OCI-LY1 (cell line): ENCODE measurements around the gene CYTH3.

Experiments used
- H2AFZ ChIP-seq: fragments of 200-600 bp; sonication (generic), shearing (Covaris generic); 2 replicates; pipeline ENCODE4 v1.6.0; 2014; ENCODE audit warnings: antibody characterized with exemption, mild to moderate bottlenecking, low read length
- H3F3A ChIP-seq: fragments of 200-600 bp; sonication (generic), shearing (Covaris generic); 2 replicates; pipeline ENCODE4 v1.6.0; 2014; ENCODE audit warnings: mild to moderate bottlenecking, antibody characterized with exemption, low read length, moderate library complexity; ENCODE audit not compliant: insufficient read depth
- H3K27ac ChIP-seq: fragments of 200-600 bp; sonication (generic); 2 replicates; pipeline ENCODE4 v1.5.1; 2014; ENCODE audit warnings: low read length, mixed run types, mild to moderate bottlenecking, low read depth; ENCODE audit not compliant: poor library complexity, severe bottlenecking
- H3K27me3 ChIP-seq: fragments of 200-600 bp; sonication (generic); 2 replicates; pipeline ENCODE4 v1.6.0; 2014; ENCODE audit warnings: antibody characterized with exemption, mild to moderate bottlenecking, low read length, moderate library complexity; ENCODE audit not compliant: insufficient read depth
- H3K36me3 ChIP-seq: fragments of 200-600 bp; sonication (generic); 2 replicates; pipeline ENCODE4 v1.6.1; 2014; ENCODE audit warnings: mild to moderate bottlenecking, antibody characterized with exemption, low read length, moderate library complexity, mixed read lengths; ENCODE audit not compliant: insufficient read depth
- H3K4me1 ChIP-seq: fragments of 200-600 bp; sonication (generic); 2 replicates; pipeline ENCODE4 v1.5.1; 2014; ENCODE audit warnings: mild to moderate bottlenecking, low read length, moderate library complexity; ENCODE audit not compliant: insufficient read depth, severe bottlenecking
- H3K4me2 ChIP-seq: fragments of 200-600 bp; sonication (generic), shearing (Covaris generic); 2 replicates; pipeline ENCODE4 v1.6.1; 2014; ENCODE audit warnings: low read length
- H3K4me3 ChIP-seq: fragments of 200-600 bp; sonication (generic); 2 replicates; pipeline ENCODE4 v1.5.1; 2014; ENCODE audit warnings: low read length, low read depth, mild to moderate bottlenecking, mixed read lengths; ENCODE audit not compliant: poor library complexity, severe bottlenecking
- H3K79me2 ChIP-seq: fragments of 200-600 bp; shearing (Covaris generic); 2 replicates; pipeline ENCODE4 v1.6.1; 2016; ENCODE audit warnings: mixed run types, low read length, mixed read lengths; ENCODE audit not compliant: insufficient read depth
- H3K9ac ChIP-seq: fragments of 200-600 bp; sonication (generic), shearing (Covaris generic); 2 replicates; pipeline ENCODE4 v1.6.1; 2014; ENCODE audit warnings: mild to moderate bottlenecking, low read length, mixed read lengths
- H3K9me2 ChIP-seq: fragments of 200-600 bp; sonication (generic), shearing (Covaris generic); 2 replicates; pipeline ENCODE4 v1.6.1; 2014; ENCODE audit warnings: low read depth, mild to moderate bottlenecking, low read length, mixed read lengths
- H3K9me3 ChIP-seq: fragments of 200-600 bp; shearing (Covaris generic); 2 replicates; pipeline ENCODE4 v1.6.1; 2014; ENCODE audit warnings: low read length, mixed read lengths
- H4K20me1 ChIP-seq: fragments of 200-600 bp; sonication (generic), shearing (Covaris generic); 2 replicates; pipeline ENCODE4 v1.6.0; 2016; ENCODE audit warnings: mild to moderate bottlenecking, low read length; ENCODE audit not compliant: insufficient read depth
- EZH2 ChIP-seq: fragments of 200-600 bp; sonication (generic), shearing (Covaris generic); IDR thresholded peaks from 2 replicates; pipeline ENCODE4 v1.8.0; 2017; ENCODE audit warnings: borderline replicate concordance, mixed run types, mild to moderate bottlenecking, antibody characterized with exemption, low read length, moderate library complexity, mixed read lengths
- TF ChIP-seq, protein P1 (sequence below): fragments of 200-600 bp; sonication (generic), shearing (Covaris generic); IDR thresholded peaks from 2 replicates; pipeline ENCODE4 v1.5.1; 2017; ENCODE audit warnings: mild to moderate bottlenecking, antibody characterized with exemption, low read length, moderate library complexity, mixed read lengths

CYTH3 gene

DNA sequence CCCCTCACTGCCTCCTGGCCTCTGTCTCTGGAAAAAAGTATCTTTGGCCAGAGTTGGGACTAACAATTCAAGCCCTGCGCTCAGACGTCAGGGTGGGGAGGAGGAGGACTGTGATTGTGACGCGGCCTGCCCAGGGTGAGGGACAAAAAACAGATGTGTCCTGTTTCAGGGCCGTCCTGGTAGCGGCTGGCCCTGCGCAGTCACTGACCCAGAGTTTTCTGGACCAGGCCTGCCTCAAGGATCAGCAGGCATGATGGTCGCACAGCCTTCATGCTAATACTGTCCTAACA, 110.1 kb downstream of the CYTH3 start:
- H3K36me3 ChIP-seq: peaks cover 18% of the 10 kb centered on the region
- H4K20me1 ChIP-seq: no peaks in the 10 kb centered on the region
- TF ChIP-seq, protein P1, sequence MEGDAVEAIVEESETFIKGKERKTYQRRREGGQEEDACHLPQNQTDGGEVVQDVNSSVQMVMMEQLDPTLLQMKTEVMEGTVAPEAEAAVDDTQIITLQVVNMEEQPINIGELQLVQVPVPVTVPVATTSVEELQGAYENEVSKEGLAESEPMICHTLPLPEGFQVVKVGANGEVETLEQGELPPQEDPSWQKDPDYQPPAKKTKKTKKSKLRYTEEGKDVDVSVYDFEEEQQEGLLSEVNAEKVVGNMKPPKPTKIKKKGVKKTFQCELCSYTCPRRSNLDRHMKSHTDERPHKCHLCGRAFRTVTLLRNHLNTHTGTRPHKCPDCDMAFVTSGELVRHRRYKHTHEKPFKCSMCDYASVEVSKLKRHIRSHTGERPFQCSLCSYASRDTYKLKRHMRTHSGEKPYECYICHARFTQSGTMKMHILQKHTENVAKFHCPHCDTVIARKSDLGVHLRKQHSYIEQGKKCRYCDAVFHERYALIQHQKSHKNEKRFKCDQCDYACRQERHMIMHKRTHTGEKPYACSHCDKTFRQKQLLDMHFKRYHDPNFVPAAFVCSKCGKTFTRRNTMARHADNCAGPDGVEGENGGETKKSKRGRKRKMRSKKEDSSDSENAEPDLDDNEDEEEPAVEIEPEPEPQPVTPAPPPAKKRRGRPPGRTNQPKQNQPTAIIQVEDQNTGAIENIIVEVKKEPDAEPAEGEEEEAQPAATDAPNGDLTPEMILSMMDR: no peak
- no peak for TF ChIP-seq EZH2
- no peaks in the 10 kb centered on the region for H3K9me2 ChIP-seq
- no peak overlapping the region for H3K4me3 ChIP-seq
- H3K27me3 ChIP-seq: no peaks in the 10 kb centered on the region
- H3K27ac ChIP-seq: no peak overlapping the region
- H3K9ac ChIP-seq: no peak overlapping the region
- no peaks in the 10 kb centered on the region for H3F3A ChIP-seq
- no peaks in the 10 kb centered on the region for H3K4me1 ChIP-seq
- H3K9me3 ChIP-seq: no peaks in the 10 kb centered on the region
- no peak overlapping the region for H2AFZ ChIP-seq
- H3K79me2 ChIP-seq: no peaks in the 10 kb centered on the region
- H3K4me2 ChIP-seq: no peak overlapping the region

DNA sequence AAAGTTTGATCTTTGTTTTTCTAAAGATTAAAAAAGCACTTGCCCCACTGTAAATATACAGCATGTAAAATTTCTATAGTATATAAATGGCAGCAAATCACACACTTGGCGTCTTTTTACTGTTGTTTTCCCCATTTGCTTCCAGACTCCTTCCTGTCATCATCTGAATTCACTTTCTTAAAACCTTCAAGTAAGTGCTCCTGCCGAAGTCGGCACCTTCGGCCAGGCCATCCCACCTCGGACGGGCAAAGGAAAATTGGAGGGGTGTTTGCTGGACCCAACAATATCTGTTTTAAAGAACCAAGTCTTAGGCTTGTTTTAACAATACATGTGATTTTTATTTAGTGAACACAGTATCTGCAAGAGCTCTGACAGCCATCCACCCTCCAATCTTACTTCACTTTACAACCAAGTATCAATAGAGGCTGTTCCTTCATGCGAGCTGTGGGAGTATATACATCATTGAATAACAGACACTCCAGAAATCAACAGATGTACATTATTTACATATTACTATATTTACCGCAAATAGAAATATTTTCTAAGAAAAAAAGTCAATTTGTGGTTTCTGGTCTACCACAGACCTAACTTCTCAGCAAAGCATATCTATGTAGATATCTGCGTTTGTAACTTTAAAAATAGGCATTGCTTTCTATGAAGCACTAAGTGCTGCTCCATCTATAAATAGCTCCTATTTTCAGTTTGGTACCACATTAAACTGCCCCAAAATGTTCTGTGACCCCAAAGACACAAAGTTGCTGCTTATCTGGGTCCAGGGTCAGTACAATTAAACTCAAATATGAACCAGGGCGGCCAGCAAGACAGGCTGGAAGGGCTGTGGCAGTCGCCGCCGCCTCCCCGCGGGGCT, 110.7 kb downstream of the CYTH3 start:
- Histone ChIP-seq H3K27ac (no peak overlapping the region), H3F3A (no peaks in the 10 kb centered on the region), H3K79me2 (no peaks in the 10 kb centered on the region), H3K4me2 (no peak overlapping the region), H3K9ac (no peak overlapping the region), H2AFZ (no peak overlapping the region), H3K36me3 (peaks cover 23% of the 10 kb centered on the region), H3K27me3 (no peaks in the 10 kb centered on the region), H3K9me3 (no peaks in the 10 kb centered on the region), H3K9me2 (no peaks in the 10 kb centered on the region), H4K20me1 (no peaks in the 10 kb centered on the region), H3K4me3 (no peak overlapping the region), H3K4me1 (no peaks in the 10 kb centered on the region)
- TF ChIP-seq EZH2: no peak
- TF ChIP-seq, protein P1: no peak

DNA sequence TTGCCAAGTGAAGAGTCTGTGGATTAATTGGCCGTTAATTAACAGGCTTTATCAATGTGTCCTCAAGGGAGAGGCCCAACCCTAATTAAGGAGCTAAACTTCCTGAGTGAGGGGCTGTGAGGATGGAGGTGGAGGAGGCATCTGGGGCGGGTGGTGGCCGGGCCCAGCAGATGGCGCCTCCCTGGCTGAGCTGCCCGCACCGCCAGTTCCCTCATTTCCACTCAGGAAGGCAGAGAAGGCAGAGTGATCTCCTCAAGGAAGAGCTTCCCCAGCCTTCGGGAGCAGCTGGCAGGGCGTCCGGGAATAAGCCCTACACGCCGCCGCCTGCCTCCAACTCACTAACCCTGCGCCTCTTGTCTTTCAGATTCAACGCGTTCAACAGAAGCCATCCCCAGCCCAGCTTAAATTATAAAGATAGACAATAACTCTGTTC, 112.2 kb downstream of the CYTH3 start:
- H3K4me2 ChIP-seq: no peak overlapping the region
- H3K9ac ChIP-seq: no peak overlapping the region
- H3F3A ChIP-seq: no peaks in the 10 kb centered on the region
- H3K9me3 ChIP-seq: no peaks in the 10 kb centered on the region
- H3K4me1 ChIP-seq: no peaks in the 10 kb centered on the region
- TF ChIP-seq, protein P1: peak; percentile 30; the same call in 1 of the 2 replicates
- TF ChIP-seq EZH2: no peak
- peaks cover 37% of the 10 kb centered on the region for H3K36me3 ChIP-seq
- no peaks in the 10 kb centered on the region for H3K79me2 ChIP-seq
- no peak overlapping the region for H3K4me3 ChIP-seq
- no peaks in the 10 kb centered on the region for H3K27me3 ChIP-seq
- H4K20me1 ChIP-seq: no peaks in the 10 kb centered on the region
- no peak overlapping the region for H3K27ac ChIP-seq
- H3K9me2 ChIP-seq: no peaks in the 10 kb centered on the region
- H2AFZ ChIP-seq: no peak overlapping the region
